ENCODE data around the gene TGOLN2.

The TGOLN2 gene

DNA sequence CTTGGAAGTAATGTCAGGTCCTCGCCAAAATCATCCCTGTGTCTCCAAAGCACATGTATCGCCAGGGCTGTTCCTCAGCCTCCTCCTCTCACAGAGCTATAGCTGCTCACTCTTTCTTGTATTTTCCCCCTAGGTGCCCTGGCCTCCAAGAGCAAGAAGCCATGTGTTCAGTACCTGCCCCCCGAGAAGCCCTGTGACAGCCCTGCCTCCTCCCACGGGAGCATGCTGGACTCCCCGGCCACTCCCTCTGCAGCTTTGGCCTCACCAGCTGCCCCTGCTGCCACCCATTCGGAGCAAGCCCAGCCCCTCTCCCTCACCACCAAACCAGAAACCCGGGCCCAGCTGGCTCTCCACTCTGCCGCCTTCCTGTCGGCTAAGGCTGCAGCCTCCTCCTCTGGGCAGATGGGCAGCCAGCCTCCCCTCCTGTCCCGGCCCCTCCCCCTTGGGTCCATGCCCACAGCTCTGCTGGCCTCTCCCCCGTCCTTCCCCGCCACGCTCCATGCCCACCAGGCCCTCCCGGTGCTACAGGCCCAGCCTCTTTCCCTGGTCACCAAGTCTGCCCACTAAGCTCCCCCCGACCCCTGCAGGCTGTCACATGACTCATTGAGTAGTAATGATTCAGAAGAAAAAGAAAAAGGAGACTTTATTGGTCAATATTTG, 18.8 kb downstream of the TGOLN2 start:
- no peak for DNase-seq (ENCODE audit: low read depth in 2 of 2)

- DNase-seq (ENCODE audit: low read depth in 2 of 2): no peak
These were observed 19.6 kb downstream of the TGOLN2 start for GRCh38 chr2:85308201-85308600.

- no peak for DNase-seq (ENCODE audit: low read depth in 2 of 2)
These were observed 20.3 kb downstream of the TGOLN2 start for GRCh38 chr2:85307527-85307897.

DNA sequence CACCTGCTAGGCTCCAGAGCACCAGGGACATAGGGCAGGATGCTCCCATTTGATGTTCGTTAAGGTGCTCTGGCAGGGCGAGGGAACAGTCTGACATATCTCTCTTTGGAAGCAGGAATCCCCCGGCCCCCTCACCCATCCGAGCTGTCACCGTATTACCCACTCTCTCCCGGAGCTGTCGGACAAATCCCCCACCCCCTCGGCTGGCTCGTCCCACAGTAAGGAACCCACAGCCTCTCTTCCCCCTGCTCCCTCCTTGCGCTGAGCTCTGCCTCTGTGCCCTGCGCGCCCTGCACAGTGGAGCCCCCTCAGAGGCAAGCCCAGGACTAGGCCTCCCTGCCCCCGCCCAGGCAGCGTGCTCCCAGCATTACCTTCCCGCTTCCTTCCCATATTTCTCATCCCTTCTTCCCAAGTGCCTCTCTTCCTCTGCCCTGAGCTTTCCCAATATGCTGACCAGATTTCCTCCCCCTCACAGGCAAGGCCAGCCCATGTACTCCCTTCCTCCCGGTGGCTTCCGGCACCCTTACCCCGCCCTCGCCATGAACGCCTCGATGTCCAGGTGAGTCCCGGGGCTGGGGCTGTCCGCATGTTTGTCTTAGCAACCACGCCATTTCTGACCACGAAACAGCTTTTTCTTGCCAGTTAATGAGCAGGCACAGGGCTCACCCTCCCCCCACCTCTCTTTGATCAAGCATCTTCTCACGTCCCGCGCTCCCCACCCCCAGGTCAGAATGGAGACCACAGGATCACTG, 23.8 kb downstream of the TGOLN2 start:
- DNase-seq (ENCODE audit: low read depth in 2 of 2): no peak

GRCh38 chr2:85302121-85302520, 25.7 kb downstream of the TGOLN2 start:
- DNase-seq (ENCODE audit: low read depth in 2 of 2): no peak

DNA sequence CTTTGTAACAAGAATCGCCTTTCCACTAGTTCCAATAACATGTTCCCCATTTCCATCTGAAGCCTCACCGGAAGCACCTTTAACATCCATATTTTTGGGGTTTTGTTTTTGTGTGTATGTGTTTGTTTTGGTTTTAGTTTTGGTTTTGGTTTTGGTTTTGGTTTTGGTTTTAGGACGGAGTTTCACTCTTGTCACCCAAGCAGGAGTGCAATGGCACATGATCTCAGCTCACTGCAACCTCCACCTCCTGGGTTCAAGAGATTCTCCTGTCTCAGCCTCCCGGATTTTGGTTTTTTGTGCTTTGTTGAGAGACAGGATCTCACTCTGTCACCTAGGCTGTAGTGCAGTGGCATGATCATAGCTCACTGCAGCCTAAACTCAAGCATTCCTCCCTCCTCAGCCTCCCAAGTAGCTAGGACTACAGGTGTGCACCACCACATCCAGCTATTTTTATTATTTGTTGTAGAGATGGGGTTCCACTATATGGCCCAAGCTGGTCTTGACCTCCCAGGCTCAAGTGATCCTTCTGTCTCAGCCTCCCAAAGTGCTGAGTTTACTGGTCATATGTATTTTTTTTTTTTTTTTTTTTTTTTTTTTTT, 36.3 kb downstream of the TGOLN2 start:
- no peak for DNase-seq (ENCODE audit: low read depth in 2 of 2)

DNA sequence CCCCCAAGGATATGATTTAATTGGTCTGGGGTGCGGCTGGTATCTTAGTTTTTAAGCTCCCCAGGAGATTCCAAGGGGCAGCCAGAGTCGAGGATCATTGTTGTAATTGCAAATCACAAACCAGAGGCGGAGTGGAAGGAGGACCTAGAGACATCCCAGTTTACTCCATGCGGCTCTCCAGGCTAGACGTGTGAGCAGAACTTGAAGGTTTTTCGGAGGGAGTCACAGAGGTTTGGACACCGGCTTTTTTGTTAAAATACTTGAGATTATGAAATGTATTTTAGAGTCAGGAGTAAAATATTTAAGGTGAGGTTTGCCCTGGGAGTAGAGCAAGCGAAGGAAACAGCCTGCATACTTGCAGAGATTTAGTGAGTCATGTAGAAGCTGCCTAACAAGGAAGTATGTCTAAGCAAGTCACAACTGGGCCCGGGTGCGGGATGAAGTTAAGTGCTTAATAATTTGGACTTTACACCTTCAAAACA, 39.5 kb downstream of the TGOLN2 start:
- DNase-seq (ENCODE audit: low read depth in 2 of 2): no peak

DNA sequence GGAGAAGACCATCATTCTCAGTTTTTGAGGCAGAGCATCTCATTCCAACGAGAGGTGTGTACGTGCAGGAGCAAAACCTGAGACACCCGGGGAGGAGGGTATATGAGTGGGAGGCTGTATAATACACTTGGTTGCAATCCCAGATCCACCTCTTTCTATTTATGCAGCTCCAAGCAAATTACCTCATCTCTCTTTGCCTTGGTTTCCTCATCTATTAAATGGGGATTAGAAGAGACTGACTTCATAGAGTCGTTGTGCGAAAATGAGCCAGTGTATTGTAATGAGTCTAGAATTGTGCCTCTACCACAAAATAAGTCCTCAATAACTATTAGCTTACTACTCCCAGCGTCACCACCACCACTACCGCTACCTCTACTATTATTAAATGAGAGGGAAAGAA, 40.1 kb downstream of the TGOLN2 start:
- no peak for DNase-seq (ENCODE audit: low read depth in 2 of 2)

GRCh38 chr2:85286918-85287317, 40.9 kb downstream of the TGOLN2 start:
- no peak for DNase-seq (ENCODE audit: low read depth in 2 of 2)

- DNase-seq (ENCODE audit: low read depth in 2 of 2): no peak
These were observed 44.1 kb downstream of the TGOLN2 start for GRCh38 chr2:85283641-85284040.

GRCh38 chr2:85282914-85283313, 44.9 kb downstream of the TGOLN2 start:
- no peak for DNase-seq (ENCODE audit: low read depth in 2 of 2)

DNA sequence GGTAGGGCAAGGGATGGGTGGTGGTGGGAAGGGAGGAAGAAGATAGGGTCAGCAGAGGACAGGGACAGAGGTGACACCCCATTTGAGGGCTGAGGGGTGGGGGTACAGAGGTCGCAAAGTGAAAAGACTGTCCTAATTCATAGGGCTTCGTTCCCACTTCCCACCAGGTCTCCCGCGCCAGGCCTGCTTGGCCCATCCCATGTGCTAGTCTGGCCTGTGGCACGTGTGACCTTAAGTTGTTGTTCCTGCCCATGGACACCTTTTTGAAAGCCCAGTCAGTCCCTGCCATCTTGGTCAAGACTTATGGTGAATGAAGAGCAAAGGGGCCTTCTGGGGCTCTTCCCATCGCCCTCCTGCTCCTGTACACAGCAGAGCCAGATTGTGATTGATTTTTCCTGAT, 46.2 kb downstream of the TGOLN2 start:
- DNase-seq (ENCODE audit: low read depth in 2 of 2): no peak

GRCh38 chr2:85278361-85278760, 49.4 kb downstream of the TGOLN2 start:
- DNase-seq (ENCODE audit: low read depth in 2 of 2): peak; percentile 75 to 79

DNA sequence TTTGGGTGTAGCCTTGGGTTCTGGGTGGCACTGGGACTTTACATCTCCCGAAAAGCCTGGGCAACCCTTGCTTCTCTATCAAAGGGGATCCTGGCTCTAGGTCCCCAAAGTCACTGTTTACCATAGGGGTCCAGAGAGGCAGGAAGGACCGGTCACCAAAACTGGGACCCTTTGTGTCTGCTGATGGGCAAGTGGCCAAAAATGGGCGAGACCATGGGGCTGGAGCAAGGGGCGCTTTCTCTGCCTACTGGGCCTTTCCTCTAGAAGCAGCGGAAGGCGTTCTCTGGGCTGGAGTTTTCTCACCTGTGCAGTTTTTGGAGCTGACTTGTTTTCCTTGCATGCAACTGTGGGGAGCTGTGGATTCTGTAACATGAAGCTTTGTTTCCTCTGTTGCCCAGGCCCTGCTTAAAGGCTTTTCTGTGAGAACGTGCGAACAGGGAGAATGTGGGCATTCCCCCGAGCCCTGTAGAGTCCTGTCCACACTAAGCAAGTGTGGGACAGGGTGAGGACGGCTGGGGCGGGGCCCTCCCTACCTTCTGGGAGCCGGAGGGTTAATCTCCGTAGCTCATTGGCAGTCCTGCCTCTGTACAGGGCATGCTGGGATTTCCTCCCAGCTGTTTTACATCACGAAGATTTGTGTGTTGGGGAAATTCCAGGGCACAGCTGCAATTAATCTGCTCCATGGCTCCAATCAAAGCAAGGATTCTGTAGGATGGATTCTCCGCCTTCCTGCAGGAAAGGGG, 50.2 kb downstream of the TGOLN2 start:
- DNase-seq (ENCODE audit: low read depth in 2 of 2): peak; percentile 93

GRCh38 chr2:85276571-85277118, 51.1 kb downstream of the TGOLN2 start:
- no peak for DNase-seq (ENCODE audit: low read depth in 2 of 2)

DNA sequence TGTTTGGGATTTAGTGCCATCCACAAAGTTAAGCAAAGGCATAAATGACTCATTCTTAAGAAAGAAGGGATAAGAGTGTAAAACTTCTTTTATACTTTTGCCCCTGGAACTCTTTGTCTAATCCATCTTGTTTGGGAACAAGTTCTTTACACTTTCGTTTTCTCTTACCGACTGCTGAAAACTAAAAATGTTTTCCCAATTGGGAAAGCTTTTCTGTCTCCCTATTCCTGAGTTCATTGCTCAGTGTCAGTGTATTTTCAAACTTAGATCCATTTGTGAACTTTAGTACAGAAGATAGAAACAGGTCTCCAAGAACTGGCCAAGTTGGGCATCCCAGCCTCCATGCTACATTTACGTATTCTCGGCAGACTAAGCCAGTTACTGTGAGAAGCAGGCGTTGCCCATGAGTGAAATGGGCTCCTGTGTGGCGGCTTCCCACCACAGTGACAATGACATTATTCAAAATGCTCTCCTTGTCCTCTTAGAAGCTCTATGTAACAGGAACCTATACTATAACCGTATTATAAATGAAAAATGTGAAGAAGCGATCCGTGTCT, 51.7 kb downstream of the TGOLN2 start:
- no peak for DNase-seq (ENCODE audit: low read depth in 2 of 2)

GRCh38 chr2:85273738-85274731, 53.8 kb downstream of the TGOLN2 start:
- no peak for DNase-seq (ENCODE audit: low read depth in 2 of 2)

GRCh38 chr2:85272357-85272756, 55.4 kb downstream of the TGOLN2 start:
- no peak for DNase-seq (ENCODE audit: low read depth in 2 of 2)

DNA sequence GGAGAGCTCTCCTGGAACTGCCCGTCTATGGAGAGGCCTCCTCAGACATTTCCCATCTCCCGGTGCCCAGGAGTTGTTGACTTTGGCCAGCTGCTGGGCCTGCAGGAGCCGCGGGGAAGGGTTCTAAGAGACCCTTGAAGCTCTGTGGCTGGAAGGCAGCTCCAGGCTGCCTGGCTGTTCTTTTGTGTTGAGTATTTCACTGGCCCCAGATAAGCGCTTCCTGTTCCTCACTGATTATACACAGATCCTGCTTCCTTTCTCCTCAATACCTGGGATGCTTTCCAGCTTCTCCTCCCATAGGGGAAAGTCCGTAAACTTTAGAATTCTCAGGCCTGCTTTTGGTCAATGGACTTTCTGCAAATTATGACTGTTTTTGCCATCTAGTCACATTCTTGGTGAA, 57.8 kb downstream of the TGOLN2 start:
- no peak for DNase-seq (ENCODE audit: low read depth in 2 of 2)

All from fibroblast of skin of left biceps (primary cell).